GM12875 (cell line): ENCODE results near the gene CPN1.

Experiments used
- H3K4me3 ChIP-seq: one replicate; pipeline ENCODE4 v1.5.1; 2011; ENCODE audit warnings: low read depth, low read length, control low read depth
- CTCF ChIP-seq: IDR thresholded peaks from 2 replicates; pipeline ENCODE4 v1.5.1; 2011; ENCODE audit warnings: low read depth, mild to moderate bottlenecking, control low read depth, inconsistent platforms, low read length, moderate library complexity, borderline replicate concordance; ENCODE audit not compliant: insufficient read depth

Gene CPN1

DNA sequence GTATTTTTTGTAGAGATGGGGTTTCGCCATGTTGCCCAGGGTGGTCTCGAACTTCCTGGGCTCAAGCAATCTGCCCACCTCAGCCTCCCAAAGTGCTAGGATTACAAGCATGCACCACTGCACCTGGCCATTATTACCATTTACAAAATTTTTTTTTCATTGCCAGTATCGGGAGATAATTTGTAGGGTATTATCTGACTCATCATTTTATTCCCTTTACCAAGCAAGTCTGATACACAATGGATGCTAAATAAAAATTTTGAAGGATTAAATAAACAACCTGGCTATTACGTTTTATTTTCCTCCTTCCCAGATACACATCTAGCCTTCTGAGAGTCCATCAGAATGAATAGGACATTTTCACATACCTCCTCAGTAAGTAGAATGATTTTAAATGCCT is 38.1 kb upstream of the CPN1 start:
- H3K4me3 ChIP-seq, result no peak overlapping the region
- no peak for TF ChIP-seq CTCF

GRCh38 chr10:100114976-100115770 is 33.5 kb upstream of the CPN1 start:
- TF ChIP-seq CTCF, result no peak
- no peak overlapping the region for H3K4me3 ChIP-seq

DNA sequence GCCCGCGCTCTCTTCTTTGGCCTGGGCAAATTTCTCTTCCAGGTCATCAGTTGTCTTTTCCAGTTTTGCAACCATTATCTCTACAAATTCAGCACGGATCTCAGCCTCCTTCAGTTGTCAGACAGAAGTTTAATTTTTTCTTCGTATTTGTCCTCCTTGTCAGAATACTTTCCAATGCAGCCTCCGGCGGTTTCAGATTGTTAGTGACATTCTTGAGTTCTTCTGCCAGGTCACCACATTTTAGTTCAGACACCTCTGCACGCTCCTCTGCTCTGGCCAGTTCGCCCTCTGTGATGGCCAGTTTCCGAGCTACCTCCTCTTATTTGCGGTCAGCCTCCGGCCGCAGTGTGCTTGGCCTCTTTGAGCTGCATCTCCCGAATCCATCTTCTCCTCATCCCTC is 32.8 kb upstream of the CPN1 start:
- no peak overlapping the region for H3K4me3 ChIP-seq
- TF ChIP-seq CTCF, result no peak

GRCh38 chr10:100109670-100110069 is 28.0 kb upstream of the CPN1 start:
- no peak overlapping the region for H3K4me3 ChIP-seq
- no peak for TF ChIP-seq CTCF

GRCh38 chr10:100106865-100107264 is 25.2 kb upstream of the CPN1 start:
- H3K4me3 ChIP-seq, result no peak overlapping the region
- TF ChIP-seq CTCF, result no peak

GRCh38 chr10:100104300-100104699 is 22.6 kb upstream of the CPN1 start:
- TF ChIP-seq CTCF, result no peak
- no peak overlapping the region for H3K4me3 ChIP-seq

GRCh38 chr10:100103581-100103980 is 21.9 kb upstream of the CPN1 start:
- TF ChIP-seq CTCF, result no peak
- no peak overlapping the region for H3K4me3 ChIP-seq
